ENCODE data around the gene MEIS1.

The MEIS1 gene

DNA sequence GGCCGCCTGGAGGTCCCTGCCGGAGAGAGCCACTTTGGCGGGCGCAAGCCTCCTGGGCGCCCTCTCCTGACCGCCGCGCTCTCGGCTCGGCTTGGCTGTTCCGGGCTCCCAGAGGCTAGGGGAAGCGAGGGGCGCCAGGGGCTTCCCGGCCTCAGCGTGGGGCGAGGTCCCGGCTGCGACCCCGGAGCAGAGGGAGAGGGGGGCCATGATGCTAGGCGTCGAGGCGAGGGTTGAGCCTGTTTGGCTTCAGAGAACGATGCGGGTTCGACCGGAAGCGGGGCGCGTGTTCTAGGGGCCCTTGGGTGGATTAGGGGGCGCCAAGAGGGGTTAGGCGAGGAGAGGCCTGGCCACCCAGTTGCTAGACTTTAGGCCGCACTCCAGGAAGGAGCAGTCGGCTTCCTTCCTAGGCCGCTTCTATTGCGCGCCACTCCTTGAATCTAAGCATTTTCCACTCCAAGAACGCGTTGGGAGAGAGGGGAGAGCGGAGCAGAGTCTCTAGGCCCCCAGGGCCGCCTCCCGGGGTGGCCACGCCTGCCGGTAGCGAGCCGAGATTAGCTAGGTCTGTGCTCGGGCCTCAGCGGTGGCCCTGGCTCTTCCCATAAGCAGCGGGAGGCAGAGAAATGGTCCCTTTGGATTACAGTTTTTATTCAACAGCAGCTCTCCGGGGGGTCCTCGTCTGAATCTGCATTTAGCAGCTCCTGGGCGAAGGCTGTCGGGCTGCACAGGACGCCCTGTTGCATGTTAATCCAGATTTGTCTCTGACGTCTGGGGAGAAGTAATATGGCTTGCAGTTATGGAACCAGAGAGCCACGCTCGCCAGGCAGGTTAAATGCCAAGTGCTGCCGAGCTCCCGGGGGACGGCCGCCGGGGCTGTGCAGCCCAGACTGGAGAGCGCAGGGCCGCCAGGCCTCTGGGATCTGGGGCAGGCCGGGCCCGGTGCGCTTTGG lies 11.3 kb downstream of the MEIS1 start:
- no peaks in the 10 kb centered on the region for H3K36me3 Mint-ChIP-seq (ENCODE audit: low read depth)
- peaks cover 3% of the 10 kb centered on the region for H3K9me3 Mint-ChIP-seq
- no peak for DNase-seq
- no peak overlapping the region for H3K27ac Mint-ChIP-seq
- H3K4me3 Mint-ChIP-seq = no peak overlapping the region
- H3K27me3 Mint-ChIP-seq = peaks cover 56% of the 10 kb centered on the region
- no peaks in the 10 kb centered on the region for H3K4me1 Mint-ChIP-seq (ENCODE audit: low read depth)

DNA sequence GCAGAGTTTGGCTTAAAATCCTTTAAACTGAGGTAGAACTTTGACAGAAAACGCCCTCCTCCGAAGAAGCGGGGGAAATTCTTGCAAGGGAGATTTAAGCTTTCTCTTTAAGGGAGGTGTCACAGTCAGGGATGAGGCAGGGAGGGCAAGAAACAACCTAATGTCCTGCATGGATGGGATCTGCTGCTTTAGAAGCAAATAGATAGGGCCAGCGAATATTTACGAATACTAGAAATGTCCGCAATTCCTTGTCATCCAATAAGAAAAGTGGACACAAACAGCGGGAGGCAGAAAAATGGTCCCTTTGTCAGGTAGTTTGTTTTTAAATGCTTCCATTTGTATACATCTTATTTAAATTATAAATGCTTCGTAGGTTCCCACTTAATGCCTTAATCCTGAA lies 12.0 kb downstream of the MEIS1 start:
- no peak overlapping the region for H3K4me3 Mint-ChIP-seq
- H3K4me1 Mint-ChIP-seq (ENCODE audit: low read depth) = no peaks in the 10 kb centered on the region
- DNase-seq = no peak
- peaks cover 48% of the 10 kb centered on the region for H3K27me3 Mint-ChIP-seq
- H3K9me3 Mint-ChIP-seq = peaks cover 3% of the 10 kb centered on the region
- no peaks in the 10 kb centered on the region for H3K36me3 Mint-ChIP-seq (ENCODE audit: low read depth)
- H3K27ac Mint-ChIP-seq = no peak overlapping the region

DNA sequence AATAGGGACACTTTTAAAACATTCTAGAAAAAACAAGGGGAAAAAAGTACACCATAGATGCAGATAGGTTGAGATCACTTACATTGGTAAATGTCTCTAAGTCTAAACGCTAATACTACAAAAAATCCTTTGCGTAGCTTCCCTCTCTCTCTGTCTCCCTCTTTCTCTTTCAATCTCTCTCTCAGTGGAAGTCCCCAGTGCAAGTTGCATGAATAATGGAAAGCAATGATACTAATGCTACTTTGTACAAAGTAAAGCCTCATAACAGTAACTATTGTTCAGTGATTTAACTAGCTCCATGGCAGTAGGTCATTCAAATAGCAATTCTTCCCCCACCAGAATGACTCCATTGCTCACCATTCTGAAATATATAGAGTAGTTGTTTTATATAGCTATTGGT lies 12.8 kb downstream of the MEIS1 start:
- no peak for DNase-seq
- H3K36me3 Mint-ChIP-seq (ENCODE audit: low read depth) = no peaks in the 10 kb centered on the region
- H3K27me3 Mint-ChIP-seq = peaks cover 44% of the 10 kb centered on the region
- H3K9me3 Mint-ChIP-seq = peaks cover 3% of the 10 kb centered on the region
- no peak overlapping the region for H3K4me3 Mint-ChIP-seq
- H3K27ac Mint-ChIP-seq = no peak overlapping the region
- no peaks in the 10 kb centered on the region for H3K4me1 Mint-ChIP-seq (ENCODE audit: low read depth)

DNA sequence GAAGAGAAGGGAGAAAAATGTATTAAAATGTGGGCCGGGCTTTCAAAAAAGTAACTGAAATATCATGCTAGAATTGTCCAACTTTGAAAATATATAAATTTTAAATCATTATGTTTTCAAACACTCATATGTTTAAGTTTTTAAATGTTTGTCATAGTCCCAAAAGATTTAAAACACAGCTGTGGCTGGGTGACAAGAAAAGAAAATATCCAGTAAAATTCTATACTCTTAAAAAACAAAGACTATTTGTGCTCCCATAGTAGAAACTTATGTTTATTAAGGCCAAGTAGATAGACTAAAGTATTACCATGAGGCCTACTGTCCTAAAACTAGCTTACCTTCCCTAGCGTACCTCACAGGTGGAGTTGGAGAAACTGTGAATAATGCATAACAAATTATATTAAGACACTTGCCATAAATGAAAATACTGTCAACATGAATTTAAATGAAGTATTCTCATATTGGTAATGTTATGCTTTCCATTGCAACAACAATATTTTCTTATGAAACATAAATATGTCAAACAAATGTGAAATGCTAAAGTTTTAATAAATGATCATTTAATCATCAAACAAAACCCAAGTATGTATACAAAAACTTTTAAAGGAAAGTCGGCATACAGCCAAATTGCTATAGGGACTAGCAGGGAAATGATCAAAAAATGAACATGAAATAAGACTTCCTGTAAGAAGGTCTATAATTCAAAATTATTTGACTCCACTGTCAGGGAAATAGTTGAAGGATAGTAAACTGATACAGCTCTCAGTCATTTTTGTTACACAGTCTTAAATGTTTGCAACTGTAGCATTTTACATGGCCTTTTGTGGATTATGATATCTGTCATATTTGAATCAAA lies 13.4 kb downstream of the MEIS1 start:
- Mint-ChIP-seq H3K36me3 (ENCODE audit: low read depth) (no peaks in the 10 kb centered on the region), H3K4me3 (no peak overlapping the region), H3K27ac (no peak overlapping the region), H3K9me3 (peaks cover 3% of the 10 kb centered on the region), H3K27me3 (peaks cover 37% of the 10 kb centered on the region), H3K4me1 (ENCODE audit: low read depth) (no peaks in the 10 kb centered on the region)
- DNase-seq = no peak

DNA sequence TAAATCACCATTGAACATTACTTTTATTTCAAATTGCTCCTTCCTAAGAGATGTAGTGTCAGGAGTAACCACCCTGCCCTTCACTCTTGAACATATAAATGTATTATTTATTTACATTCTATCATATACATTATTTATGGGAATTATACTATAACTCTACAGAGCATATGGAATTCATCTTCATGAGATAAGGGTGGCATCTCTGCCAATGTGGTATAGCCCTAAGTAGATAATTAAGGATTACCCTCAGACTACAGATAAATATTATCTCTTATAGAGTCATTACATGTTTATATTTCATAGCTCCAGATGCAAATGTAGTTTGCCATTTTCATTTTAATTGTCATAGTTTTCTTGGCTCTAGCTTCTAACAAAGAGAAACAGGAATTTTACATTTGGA lies 17.3 kb downstream of the MEIS1 start:
- H3K4me3 Mint-ChIP-seq = no peak overlapping the region
- DNase-seq = no peak
- no peaks in the 10 kb centered on the region for H3K36me3 Mint-ChIP-seq (ENCODE audit: low read depth)
- H3K4me1 Mint-ChIP-seq (ENCODE audit: low read depth) = no peaks in the 10 kb centered on the region
- H3K27me3 Mint-ChIP-seq = peaks cover 11% of the 10 kb centered on the region
- H3K27ac Mint-ChIP-seq = no peak overlapping the region
- H3K9me3 Mint-ChIP-seq = no peaks in the 10 kb centered on the region

DNA sequence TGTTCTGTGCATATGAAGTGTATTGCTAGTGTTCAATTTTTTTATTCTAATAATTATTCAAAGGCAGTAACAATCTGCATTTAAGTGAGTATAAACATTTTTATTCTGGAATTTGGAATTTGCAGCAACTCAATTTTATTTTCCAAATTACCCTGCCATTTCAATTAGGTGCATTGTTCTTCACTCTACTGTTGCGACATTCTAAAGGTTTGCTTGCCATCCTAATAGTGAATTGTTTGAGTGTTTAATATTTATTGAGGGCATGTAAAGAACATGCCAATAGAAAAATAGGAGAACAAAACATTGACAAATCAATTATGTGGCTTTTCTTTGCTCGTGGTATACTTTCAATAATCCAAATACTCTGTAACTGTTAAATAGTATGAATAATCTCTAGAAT lies 18.0 kb downstream of the MEIS1 start:
- no peak overlapping the region for H3K4me3 Mint-ChIP-seq
- H3K27me3 Mint-ChIP-seq = peaks cover 5% of the 10 kb centered on the region
- no peaks in the 10 kb centered on the region for H3K4me1 Mint-ChIP-seq (ENCODE audit: low read depth)
- no peaks in the 10 kb centered on the region for H3K9me3 Mint-ChIP-seq
- no peaks in the 10 kb centered on the region for H3K36me3 Mint-ChIP-seq (ENCODE audit: low read depth)
- DNase-seq = no peak
- H3K27ac Mint-ChIP-seq = no peak overlapping the region

DNA sequence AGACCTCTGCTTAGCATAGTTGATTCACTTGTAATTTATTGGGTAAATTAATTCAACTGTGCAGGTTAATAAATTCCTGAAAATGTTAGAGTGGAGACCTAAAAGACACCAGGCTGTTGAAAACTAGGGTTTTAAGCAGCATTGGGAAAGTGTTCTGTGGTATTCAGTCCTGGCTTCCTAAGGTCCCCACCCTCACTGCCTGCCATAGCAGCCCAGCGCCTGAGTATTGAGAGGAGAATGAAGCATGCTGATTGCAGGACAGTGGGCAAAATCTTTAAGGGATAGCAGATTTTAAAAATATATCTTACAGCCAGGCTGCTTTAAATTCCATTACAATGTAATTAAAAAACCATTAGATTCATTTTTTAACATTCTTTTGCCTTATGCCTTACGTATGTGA lies 20.6 kb downstream of the MEIS1 start:
- H3K36me3 Mint-ChIP-seq (ENCODE audit: low read depth) = no peaks in the 10 kb centered on the region
- DNase-seq = no peak
- no peaks in the 10 kb centered on the region for H3K27me3 Mint-ChIP-seq
- H3K4me1 Mint-ChIP-seq (ENCODE audit: low read depth) = no peaks in the 10 kb centered on the region
- H3K27ac Mint-ChIP-seq = no peak overlapping the region
- H3K9me3 Mint-ChIP-seq = no peaks in the 10 kb centered on the region
- H3K4me3 Mint-ChIP-seq = no peak overlapping the region

DNA sequence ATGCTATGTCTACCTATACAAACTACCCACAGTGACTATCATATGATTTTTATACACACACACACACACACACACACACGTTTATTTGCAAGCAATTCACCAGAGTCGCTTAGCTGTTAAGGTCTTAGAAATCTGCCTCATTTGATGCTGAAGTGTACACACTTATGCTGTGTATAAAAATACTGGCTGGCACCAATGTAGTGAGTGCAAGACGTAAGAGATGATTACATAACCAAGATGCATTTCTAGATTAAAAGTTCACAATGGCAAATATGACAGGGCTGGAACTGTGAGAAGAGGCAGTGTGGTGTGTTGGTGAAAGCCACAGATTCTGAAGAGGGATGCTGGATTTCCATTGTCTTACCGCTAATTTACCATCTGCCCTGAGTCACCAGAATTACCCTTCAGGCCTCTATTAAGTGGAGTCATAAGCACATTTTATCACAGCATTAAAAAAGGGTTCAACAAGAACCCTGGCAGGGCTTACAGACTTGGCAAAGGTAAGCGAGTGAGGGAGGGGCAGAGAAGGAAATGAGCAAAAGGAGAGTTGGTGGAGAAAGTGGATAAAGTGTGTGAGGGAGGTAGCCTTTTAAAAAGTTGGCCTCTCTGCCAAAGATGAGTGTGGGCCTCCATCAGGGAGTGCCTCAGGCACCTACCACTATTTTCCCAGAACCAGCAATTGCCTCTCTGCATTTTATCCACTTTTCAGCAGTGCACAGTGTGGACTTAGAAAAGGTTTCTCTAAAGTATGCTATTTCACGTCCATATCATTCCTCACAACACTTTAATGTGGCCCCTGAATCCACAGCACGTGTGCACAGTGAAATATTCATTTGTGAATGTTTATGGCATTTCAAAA lies 21.5 kb downstream of the MEIS1 start:
- H3K27me3 Mint-ChIP-seq = no peaks in the 10 kb centered on the region
- H3K36me3 Mint-ChIP-seq (ENCODE audit: low read depth) = no peaks in the 10 kb centered on the region
- H3K9me3 Mint-ChIP-seq = no peaks in the 10 kb centered on the region
- no peak overlapping the region for H3K4me3 Mint-ChIP-seq
- H3K4me1 Mint-ChIP-seq (ENCODE audit: low read depth) = no peaks in the 10 kb centered on the region
- DNase-seq = no peak
- H3K27ac Mint-ChIP-seq = no peak overlapping the region

DNA sequence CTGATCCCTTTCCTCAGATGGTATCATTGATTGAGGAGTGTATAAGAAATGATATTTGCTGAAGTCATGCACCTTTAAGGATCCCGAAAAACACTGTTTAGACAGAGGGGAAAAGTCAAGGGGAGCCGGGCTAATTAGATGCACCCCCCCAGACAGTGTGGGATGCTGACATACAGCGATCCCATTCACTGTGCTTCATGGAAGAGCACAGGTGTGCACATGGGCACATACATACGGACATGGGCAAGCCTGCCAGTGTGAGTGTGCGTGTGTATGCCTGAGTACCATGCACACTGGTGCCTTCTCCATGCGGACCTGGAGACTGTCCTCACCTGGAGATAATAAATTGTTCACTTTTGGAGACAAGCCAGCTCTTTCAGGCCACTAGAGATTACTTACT lies 22.6 kb downstream of the MEIS1 start:
- Mint-ChIP-seq H3K36me3 (ENCODE audit: low read depth) (no peaks in the 10 kb centered on the region), H3K4me3 (no peak overlapping the region), H3K27ac (no peak overlapping the region), H3K27me3 (no peaks in the 10 kb centered on the region), H3K4me1 (ENCODE audit: low read depth) (no peaks in the 10 kb centered on the region), H3K9me3 (no peaks in the 10 kb centered on the region)
- DNase-seq = no peak

DNA sequence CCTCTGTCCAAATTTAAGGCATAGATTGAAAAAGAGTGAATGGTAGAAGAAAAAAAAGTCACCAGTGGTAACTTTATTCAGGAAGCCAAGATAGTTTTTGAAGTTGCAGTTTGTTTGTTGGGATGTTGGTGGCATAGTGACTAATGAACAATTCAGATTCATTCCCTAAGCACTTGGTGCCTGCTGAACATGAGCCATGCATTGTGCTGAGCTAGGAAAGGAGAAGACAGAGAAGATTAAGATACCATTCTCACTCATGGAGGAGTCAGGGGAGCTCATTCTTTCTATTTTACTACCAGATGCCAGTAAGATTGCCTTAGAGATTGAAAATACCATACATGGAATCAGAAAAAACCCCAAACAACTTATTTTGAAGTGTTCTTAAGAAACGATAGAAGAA lies 25.1 kb downstream of the MEIS1 start:
- Mint-ChIP-seq H3K4me3 (no peak overlapping the region), H3K27me3 (no peaks in the 10 kb centered on the region), H3K9me3 (no peaks in the 10 kb centered on the region), H3K4me1 (ENCODE audit: low read depth) (no peaks in the 10 kb centered on the region), H3K27ac (no peak overlapping the region), H3K36me3 (ENCODE audit: low read depth) (no peaks in the 10 kb centered on the region)
- no peak for DNase-seq

DNA sequence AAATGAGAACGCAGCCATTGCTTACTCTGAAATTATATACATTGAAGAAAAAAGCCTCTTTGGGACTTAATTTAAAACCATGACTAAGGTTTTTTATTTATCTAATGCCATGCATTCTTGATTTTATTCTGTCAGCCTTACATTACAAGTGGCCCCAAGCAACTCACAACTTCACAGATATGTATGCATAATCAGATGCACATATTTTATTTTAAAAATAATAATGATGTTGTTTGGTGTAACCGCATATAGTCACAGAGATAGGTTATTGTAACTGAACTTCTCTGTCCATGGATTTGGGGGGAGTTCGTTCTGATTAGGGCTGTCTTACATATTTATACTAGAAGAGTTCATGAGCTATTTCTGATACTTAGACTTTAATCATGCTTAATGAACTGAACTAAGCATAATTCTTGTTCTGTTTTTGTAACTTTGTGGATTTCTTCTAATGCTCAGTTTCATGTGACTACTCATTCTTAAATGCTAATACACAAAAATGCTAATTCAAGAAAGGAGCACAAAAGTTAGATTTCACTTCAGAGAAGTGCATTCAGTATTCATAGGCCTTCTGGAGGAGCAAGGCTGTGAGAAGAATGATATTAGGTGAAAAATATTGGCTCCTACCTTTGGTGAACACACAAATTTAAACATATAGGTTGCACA lies 26.2 kb downstream of the MEIS1 start:
- Mint-ChIP-seq H3K27ac (no peak overlapping the region), H3K4me3 (no peak overlapping the region), H3K9me3 (no peaks in the 10 kb centered on the region), H3K4me1 (ENCODE audit: low read depth) (no peaks in the 10 kb centered on the region), H3K27me3 (no peaks in the 10 kb centered on the region), H3K36me3 (ENCODE audit: low read depth) (no peaks in the 10 kb centered on the region)
- DNase-seq = no peak

DNA sequence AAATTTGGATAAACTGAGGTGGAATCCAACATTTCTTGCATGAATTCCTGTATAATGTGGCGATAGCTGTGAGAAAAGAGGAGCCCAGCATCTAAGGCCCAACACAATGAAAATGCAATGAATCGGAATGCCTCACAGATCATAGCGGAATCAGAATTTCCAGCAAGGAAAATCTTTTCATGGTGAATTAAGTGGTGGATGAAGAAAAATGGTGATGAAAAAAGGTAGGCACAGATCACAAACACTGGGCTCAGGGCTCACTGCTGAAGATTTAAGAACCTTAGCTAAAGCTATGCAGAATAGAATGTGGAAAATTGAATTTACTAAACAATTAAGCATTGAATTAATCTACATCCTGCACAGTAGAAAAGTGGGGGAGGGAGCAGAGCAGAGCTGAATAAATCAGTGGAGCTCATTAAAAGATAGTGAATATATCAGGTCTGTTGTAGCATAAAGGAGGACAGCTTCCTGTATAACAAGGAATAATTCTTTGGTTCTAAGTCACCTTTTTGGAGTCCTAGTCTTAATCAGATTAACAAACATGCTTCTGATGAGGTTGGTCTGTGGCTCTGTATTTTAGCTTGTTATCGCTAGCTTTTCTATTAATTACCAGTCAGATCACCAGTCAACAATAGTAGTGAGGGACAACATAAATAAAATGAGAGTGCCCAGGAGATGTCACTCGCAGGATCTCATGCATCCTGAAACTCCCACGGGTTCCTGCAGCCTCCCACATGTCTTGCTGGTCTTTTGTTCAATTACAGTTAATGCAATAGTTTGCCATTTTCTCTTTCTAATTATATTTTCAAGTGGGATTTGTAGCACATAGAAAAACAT lies 27.0 kb downstream of the MEIS1 start:
- no peaks in the 10 kb centered on the region for H3K9me3 Mint-ChIP-seq
- no peak overlapping the region for H3K4me3 Mint-ChIP-seq
- H3K27me3 Mint-ChIP-seq = no peaks in the 10 kb centered on the region
- H3K36me3 Mint-ChIP-seq (ENCODE audit: low read depth) = no peaks in the 10 kb centered on the region
- DNase-seq = no peak
- no peak overlapping the region for H3K27ac Mint-ChIP-seq
- H3K4me1 Mint-ChIP-seq (ENCODE audit: low read depth) = no peaks in the 10 kb centered on the region

DNA sequence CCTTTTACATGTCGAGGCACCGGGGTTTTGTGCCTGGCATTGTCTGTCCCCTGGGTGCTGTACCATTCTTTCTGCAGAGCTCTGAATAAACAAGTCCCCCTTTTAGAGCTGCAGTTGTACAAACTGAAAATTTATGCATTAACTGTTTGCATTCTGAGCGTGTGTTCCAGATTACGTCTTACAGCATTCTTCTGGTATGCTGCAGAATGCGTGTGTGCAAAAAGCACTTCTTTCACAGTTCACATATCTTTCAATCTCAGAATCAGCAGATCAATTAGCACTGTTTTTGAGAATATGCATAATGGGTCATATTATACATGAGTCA lies 27.5 kb downstream of the MEIS1 start:
- Mint-ChIP-seq H3K4me3 (no peak overlapping the region), H3K36me3 (ENCODE audit: low read depth) (no peaks in the 10 kb centered on the region), H3K4me1 (ENCODE audit: low read depth) (no peaks in the 10 kb centered on the region), H3K27me3 (no peaks in the 10 kb centered on the region), H3K9me3 (no peaks in the 10 kb centered on the region), H3K27ac (no peak overlapping the region)
- DNase-seq = no peak
